ENCODE measurements around the gene RBM44. TPM values are rescaled to one million over a fixed set of nuclear protein-coding genes. Genes with fewer than 3 reads are reported as not detected.

The RBM44 gene
- total RNA-seq, 1 experiment from 2014 or later = 0.06 TPM

DNA sequence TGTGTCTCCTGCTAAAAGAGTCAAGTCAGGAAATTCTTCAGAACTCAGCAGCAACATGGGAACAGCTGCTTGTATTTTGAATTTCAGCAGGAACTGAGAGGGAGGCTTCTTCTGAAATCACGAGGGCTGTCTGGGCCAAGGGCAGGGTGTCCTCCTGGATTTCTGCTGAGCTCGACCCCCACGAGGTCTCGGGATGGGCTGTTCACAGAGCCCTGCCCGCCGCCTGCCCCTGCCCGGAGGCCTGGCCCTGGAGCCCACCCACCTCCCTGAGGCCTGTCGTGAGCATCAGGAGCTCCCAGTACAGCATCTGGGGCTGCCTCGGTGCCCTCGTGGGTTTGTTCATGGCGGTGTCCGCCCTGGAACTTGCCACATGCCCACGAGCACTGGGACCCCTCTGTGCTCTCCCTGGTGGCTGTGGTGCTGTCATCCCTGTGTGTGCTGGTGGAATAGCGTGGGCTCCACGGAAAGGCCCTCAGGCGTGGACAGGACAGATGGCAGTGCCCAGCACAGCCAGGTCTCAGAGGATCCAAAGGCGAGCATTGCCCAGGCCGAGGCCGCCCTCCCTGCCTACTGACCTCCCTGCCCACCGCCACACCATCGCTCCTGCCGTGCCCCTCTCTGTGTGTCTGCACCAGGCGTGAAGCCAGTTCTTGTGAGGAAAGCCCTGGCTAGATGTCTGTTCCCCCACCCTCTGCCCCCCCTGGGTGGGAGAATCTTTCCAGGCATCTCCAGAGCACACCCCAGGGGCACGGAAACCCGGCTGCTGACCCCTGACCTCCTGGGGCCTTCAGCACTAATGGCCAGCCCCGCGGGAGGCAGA lies 86.7 kb downstream of the RBM44 start:
- no peak for DNase-seq (ENCODE audit: low read depth)

DNA sequence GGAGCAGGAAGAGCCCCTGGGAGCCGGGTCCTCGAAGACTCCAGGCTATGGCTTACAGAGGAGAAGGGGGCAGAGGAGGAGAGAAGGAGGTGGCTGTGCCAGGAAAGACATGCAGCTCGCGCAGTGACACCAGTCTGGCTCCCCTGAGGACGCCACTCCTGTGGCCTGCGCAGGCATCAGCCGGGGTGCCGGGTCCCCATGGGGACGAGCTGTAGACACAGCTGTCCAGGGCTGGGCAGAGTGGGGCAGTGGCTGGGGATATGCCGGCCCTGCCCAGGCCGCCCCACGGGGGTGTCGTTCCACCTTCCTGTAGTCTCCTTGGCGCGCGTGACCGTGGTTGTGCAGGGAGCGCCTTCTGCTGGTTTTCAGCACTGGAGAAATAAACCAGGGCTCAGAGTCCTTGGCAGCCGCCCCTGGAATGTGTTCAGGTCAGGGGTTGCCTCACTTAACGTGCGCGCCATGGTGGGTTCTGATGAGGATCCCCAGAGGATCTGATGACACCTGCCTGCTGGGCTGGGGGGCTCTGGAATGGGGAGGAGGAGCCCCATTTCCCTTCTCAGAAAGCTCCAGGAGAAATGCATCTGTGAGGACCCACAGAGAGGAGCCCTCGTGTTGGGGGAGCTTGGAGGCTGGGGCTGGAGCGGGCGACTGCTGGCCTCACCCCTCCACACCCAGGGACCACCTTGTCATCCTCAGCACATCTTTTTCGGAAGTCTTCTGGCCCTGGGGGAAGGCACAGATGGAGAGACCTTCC lies 87.5 kb downstream of the RBM44 start:
- no peak for DNase-seq (ENCODE audit: low read depth)

DNA sequence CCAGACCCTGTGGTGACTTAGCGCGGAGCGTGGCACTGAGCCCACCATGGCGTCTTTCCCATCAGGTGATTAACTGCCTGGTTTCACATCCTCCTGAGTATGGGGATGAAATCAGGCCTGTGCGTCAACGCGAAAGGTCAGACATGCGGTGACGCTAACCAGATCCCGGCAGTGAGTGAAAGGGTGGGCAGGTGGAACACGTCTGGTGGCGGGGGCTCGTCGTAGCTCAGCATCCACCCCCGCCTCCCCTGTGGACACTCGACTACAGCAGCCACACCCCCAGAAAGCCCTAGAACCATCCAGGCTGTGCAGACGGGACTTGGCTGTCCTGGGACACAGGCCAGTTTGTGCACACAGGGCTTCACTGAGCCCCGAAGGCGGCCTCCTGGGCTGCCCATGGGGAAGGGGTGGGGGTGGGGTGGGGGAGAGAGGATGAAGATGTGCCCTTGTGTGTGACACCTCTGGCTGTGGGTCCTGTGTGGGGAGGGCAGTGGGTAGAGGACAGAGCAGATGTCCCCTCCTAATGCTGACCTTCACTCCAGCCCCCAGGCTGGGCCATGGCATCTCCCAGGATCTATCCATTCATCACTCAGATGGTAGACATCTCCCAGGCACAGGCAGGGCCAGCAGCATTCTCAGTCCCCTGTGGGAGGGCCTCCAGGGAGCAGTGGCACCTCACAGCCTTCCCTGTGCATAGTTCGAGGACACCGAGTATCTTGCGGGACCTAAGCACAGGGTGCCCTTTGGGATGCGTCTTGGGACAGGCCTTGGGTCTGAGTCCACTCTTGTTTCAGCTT lies 88.3 kb downstream of the RBM44 start:
- DNase-seq (ENCODE audit: low read depth) = no peak

DNA sequence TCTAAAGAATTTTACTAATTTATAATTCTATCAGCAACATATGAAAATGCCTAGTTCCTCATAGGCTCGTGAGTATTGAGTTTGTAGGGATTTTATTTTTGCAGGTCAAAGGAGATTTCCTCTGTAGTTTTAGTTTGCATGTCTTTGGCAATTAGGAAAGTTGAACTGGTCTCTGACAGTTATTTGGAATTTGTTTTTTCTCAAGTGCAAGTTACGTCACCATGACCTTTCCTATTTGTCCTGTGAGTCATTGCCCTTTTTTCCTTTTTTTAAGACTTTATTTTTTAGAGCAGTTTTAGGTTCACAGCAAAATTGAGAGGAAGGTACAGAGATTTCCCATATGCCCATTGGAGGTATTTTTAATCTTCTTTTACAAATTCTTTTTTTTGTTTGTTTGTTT lies 89.8 kb downstream of the RBM44 start:
- DNase-seq (ENCODE audit: low read depth) = no peak

DNA sequence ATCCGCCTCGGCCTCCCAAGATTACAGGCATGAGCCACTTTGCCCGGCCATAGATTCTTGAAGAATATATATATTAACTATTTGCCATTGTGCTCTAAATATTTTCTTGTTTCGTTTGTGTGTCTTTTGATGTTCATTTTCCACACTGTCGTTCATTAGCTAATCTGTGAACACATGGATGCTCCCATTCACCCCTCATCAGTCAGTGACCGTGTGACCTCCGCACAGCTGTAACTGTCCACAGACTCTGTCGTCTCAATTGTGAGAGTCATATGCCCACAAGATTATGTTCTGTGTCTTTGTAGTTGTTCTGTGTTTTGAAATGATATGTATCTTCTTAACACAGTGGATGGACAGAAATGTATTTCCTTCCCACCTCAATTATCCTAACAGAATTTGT lies 90.4 kb downstream of the RBM44 start:
- no peak for DNase-seq (ENCODE audit: low read depth)

DNA sequence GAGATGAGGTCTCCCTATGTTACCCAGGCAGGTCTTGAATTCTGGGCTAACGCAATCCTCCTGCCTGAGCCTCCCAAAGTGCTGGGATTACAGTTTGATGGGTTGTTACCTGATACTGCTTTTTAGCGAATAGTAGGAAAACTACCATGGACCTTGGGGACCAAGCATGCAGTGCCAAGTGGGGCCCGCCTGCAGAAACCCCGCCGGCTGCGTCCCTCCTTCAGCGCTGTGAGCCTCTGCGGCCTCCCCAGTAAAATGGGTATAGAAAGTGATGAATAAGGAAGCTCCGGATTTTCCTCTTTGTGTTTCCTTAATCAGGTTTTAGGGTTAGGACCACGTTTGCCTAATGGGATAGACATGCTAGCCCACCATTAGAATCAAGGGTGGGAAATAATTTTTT lies 91.2 kb downstream of the RBM44 start:
- no peak for DNase-seq (ENCODE audit: low read depth)

Other genes with a start within 250 kb of the RBM44 start
- gene PRLH, start 232.2 kb upstream of the RBM44 start, total RNA-seq (2014; rRNA removed; shearing (Covaris generic)) = not detected in 2 replicates
- 0.40 and 2.3 TPM in 2 replicates for gene RAB17, start 208.0 kb upstream of the RBM44 start, total RNA-seq (2014; rRNA removed; shearing (Covaris generic))
- gene LRRFIP1, start 171.2 kb upstream of the RBM44 start, total RNA-seq (2014; rRNA removed; shearing (Covaris generic)) = 35.1 and 41.3 TPM in 2 replicates
- gene RAMP1, start 60.8 kb downstream of the RBM44 start, total RNA-seq (2014; rRNA removed; shearing (Covaris generic)) = 12.9 and 13.4 TPM in 2 replicates
- 73.9 and 87.1 TPM in 2 replicates for gene UBE2F, start 168.2 kb downstream of the RBM44 start, total RNA-seq (2014; rRNA removed; shearing (Covaris generic))

All from Daoy (cell line).